ENCODE data around the gene GPC5. TPM values are rescaled to one million over a fixed set of nuclear protein-coding genes. Genes with fewer than 3 reads are reported as not detected.

The GPC5 gene
- total RNA-seq, 1 experiment from 2014 or later, result 0.15 TPM

DNA sequence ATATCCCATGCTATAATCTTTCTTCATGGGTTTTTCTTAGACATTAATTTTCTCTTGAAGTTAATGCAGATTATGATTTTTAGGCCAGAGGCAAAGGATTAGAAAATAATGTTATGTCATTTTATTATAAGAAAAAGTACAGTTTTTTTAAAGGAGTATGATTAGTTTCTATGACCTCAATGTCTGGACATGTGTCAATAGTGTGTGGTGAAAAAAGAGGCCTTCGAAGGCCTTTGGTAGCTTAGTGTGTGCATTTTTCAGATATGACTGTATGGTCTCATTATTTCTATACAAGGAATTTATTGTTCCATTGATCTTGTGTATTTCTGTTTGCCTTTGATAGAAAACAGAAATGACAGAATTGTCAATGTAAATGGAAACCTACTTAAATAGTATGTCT is 195.6 kb downstream of the GPC5 start:
- H3K9me3 ChIP-seq (ENCODE audit: control insufficient read depth, low read depth, low read length), result no peaks in the 10 kb centered on the region
- H3K9me3 Mint-ChIP-seq, result peaks cover 0 to 2% of the 10 kb centered on the region in 2 experiments; a peak in 1 of 5 replicates
- no peaks in the 10 kb centered on the region for H3K36me3 Mint-ChIP-seq (ENCODE audit: insufficient read depth in 1 of 3, low read depth in 3 of 3)
- no peaks in the 10 kb centered on the region for H3K23me2 ChIP-seq (ENCODE audit: insufficient read length, low read depth, low read length, poor library complexity, severe bottlenecking)
- H2AK5ac ChIP-seq (ENCODE audit: insufficient read length, low read length), result no peak overlapping the region
- H2BK5ac ChIP-seq (ENCODE audit: insufficient read length, low read length), result no peak overlapping the region
- no peak overlapping the region for H3K4me2 ChIP-seq (ENCODE audit: insufficient read depth, insufficient read length, low read length)
- H3K23ac ChIP-seq (ENCODE audit: insufficient read length, low read depth, low read length), result no peak overlapping the region
- H2AFZ ChIP-seq (ENCODE audit: low read length), result no peak overlapping the region
- H2BK12ac ChIP-seq (ENCODE audit: insufficient read length, low read depth, low read length), result no peak overlapping the region
- H4K5ac ChIP-seq (ENCODE audit: insufficient read length, low read depth, low read length), result no peak overlapping the region
- H4K8ac ChIP-seq (replicated peaks; ENCODE audit: insufficient read length, low read depth, low read length), result no peak overlapping the region
- no peak overlapping the region for H2BK15ac ChIP-seq (ENCODE audit: low read depth, low read length)
- H3K4ac ChIP-seq (ENCODE audit: low read depth, low read length), result no peak overlapping the region
- H3K27ac ChIP-seq (ENCODE audit: insufficient read length, low read depth, low read length), result no peak overlapping the region
- TF ChIP-seq, protein P1, sequence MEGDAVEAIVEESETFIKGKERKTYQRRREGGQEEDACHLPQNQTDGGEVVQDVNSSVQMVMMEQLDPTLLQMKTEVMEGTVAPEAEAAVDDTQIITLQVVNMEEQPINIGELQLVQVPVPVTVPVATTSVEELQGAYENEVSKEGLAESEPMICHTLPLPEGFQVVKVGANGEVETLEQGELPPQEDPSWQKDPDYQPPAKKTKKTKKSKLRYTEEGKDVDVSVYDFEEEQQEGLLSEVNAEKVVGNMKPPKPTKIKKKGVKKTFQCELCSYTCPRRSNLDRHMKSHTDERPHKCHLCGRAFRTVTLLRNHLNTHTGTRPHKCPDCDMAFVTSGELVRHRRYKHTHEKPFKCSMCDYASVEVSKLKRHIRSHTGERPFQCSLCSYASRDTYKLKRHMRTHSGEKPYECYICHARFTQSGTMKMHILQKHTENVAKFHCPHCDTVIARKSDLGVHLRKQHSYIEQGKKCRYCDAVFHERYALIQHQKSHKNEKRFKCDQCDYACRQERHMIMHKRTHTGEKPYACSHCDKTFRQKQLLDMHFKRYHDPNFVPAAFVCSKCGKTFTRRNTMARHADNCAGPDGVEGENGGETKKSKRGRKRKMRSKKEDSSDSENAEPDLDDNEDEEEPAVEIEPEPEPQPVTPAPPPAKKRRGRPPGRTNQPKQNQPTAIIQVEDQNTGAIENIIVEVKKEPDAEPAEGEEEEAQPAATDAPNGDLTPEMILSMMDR (conservative IDR thresholded peaks at IDR 0.05), result no peak
- no peak overlapping the region for H3T11ph ChIP-seq (ENCODE audit: low read length)
- H2BK20ac ChIP-seq (ENCODE audit: low read depth, low read length, poor library complexity, severe bottlenecking), result no peak overlapping the region
- H3K27me3 ChIP-seq (ENCODE audit: insufficient read depth, low read length), result no peaks in the 10 kb centered on the region
- no peaks in the 10 kb centered on the region for H3K4me1 ChIP-seq (ENCODE audit: insufficient read depth, low read length)
- DNase-seq, result no peak
- H2BK120ac ChIP-seq (ENCODE audit: low read depth, low read length, poor library complexity, severe bottlenecking), result no peak overlapping the region
- no peak overlapping the region for H3K18ac ChIP-seq (ENCODE audit: insufficient read length, low read depth, low read length)
- no peak overlapping the region for H3K56ac ChIP-seq (ENCODE audit: insufficient read length, low read depth, low read length)
- WGBS (ENCODE audit: extremely low coverage, insufficient read length, low lambda C conversion rate), result no CpG with 5 or more reads among the region's 1 CpG
- no peaks in the 10 kb centered on the region for H4K20me1 ChIP-seq (ENCODE audit: control insufficient read depth, insufficient read depth, insufficient read length)
- H4K91ac ChIP-seq (ENCODE audit: insufficient read length, low read depth, low read length), result no peak overlapping the region
- no peaks in the 10 kb centered on the region for H3K79me1 ChIP-seq (ENCODE audit: insufficient read depth, low read depth, low read length, poor library complexity, severe bottlenecking)
- H3K9ac ChIP-seq (ENCODE audit: extremely low read depth, insufficient read length, low read length), result no peak overlapping the region
- no peaks in the 10 kb centered on the region for H3K79me2 ChIP-seq (ENCODE audit: insufficient read depth, low read length)
- no peak overlapping the region for H3K4me3 Mint-ChIP-seq
- peaks cover 4% of the 10 kb centered on the region; the same call in 1 of the 2 replicates for H3K27me3 Mint-ChIP-seq (ENCODE audit: low read depth)
- no peaks in the 10 kb centered on the region for H3K4me1 Mint-ChIP-seq
- no peak overlapping the region for H3K27ac Mint-ChIP-seq
- H3K14ac ChIP-seq (ENCODE audit: insufficient read depth, low read length), result no peak overlapping the region

Data from H9 (cell line).